ENCODE measurements around the gene TAS2R46.
A peak's percentile ranks its signal among the peaks of the same experiment; 100 is the strongest.
"Not testable (repeated sequence)": the region's sequence is repeated elsewhere in the genome, so short reads cannot be mapped to it uniquely, and the experiment has no call there.

The TAS2R46 gene, protein sequence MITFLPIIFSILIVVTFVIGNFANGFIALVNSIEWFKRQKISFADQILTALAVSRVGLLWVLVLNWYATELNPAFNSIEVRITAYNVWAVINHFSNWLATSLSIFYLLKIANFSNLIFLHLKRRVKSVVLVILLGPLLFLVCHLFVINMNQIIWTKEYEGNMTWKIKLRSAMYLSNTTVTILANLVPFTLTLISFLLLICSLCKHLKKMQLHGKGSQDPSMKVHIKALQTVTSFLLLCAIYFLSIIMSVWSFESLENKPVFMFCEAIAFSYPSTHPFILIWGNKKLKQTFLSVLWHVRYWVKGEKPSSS

DNA sequence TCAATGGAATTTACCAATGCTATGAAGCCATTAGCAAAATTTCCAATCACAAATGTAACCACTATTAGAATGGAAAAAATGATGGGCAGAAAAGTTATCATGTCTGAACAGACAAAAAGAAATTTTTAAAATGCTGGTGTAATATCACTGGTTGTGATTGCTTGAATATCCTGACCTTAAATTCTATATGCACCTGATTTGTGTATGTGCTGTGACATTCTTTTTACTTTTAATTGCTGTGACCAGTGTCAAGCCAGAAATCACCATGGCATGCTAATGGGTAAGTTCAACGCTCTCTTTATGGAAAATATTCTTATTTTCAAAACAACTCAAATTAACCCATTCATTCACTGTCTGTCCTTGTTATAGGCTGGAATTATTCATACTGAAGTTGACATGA is at the start of gene TAS2R46:
Gene TAS2R46, minus strand, starts transcription at position 101 of the 400 bp plus-strand sequence. Its CDS starts 0 bp downstream, at position 101.
- H3K4me3 ChIP-seq (ENCODE audit: low read depth, low read length); DNase-seq (ENCODE audit: low read depth): not testable (repeated sequence)

DNA sequence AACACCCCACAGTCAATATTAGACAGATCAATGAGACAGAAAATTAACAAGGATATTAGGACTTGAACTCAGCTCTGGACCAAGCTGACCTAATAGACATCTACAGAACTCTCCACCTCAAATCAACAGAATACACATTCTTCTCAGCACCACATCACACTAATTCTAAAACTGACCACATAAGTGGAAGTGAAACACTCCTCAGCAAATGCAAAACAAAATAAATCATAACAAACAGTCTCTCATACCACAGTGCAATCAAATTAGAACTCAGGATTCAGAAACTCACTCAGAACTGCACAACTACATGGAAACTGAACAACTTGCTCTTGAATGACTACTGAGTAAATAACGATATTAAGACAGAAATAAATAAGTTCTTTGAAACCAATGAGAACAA is 49.1 kb upstream of the TAS2R46 start:
- DNase-seq (ENCODE audit: low read depth) = peak; percentile 19
- not testable (repeated sequence) for H3K4me3 ChIP-seq (ENCODE audit: low read depth, low read length)

GRCh38 chr12:11108862-11109261 is 46.8 kb upstream of the TAS2R46 start:
- H3K4me3 ChIP-seq (ENCODE audit: low read depth, low read length) = no peak overlapping the region
- no peak for DNase-seq (ENCODE audit: low read depth)
- no peak for TF ChIP-seq CTCF (IDR thresholded peaks at IDR 0.05; ENCODE audit: low read depth, low read length, missing control alignments)

DNA sequence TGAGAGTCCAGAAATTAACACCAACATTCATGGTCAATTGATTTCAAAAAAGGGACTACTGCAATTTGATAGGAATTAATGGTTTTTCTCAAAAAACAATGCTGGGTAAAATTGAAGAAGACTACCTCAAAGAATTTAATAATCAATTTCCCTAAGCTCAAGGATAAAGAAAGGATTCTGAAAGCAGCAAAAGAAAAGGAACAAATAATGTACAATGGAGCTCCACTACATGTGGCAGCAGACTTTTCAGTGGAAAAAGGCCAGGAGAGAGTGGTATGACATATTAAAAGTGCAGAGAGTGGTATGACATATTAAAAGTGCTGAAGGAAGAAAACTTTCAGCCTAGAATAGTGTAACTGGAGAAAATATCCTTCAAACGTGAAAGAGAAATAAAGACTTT is 45.6 kb upstream of the TAS2R46 start:
- no peak overlapping the region for H3K4me3 ChIP-seq (ENCODE audit: low read depth, low read length)
- DNase-seq (ENCODE audit: low read depth) = no peak
- TF ChIP-seq CTCF (IDR thresholded peaks at IDR 0.05; ENCODE audit: low read depth, low read length, missing control alignments) = no peak

GRCh38 chr12:11106288-11106687 is 44.2 kb upstream of the TAS2R46 start:
- TF ChIP-seq CTCF (IDR thresholded peaks at IDR 0.05; ENCODE audit: low read depth, low read length, missing control alignments) = no peak
- H3K4me3 ChIP-seq (ENCODE audit: low read depth, low read length) = no peak overlapping the region
- DNase-seq (ENCODE audit: low read depth) = no peak

DNA sequence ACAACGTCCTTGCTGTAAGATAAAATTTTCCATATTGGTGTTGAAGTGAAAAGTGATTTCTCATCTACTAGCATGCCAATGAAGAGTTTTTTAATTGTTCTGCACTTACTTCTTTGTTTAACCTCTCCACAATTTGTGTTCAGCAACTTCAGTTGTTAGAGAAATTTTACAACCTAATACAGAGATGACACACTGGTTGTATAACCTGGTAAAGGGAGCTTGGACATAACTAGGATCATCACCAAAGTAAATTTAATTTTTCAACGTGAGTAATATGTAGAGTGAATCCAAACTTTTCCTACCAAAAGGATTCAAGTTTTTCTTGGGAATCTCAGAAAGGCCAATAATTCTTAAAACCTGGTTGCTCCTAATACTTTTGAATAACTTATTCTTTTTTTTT is 43.5 kb upstream of the TAS2R46 start:
- TF ChIP-seq CTCF (IDR thresholded peaks at IDR 0.05; ENCODE audit: low read depth, low read length, missing control alignments) = no peak
- no peak for DNase-seq (ENCODE audit: low read depth)
- H3K4me3 ChIP-seq (ENCODE audit: low read depth, low read length) = no peak overlapping the region

GRCh38 chr12:11094910-11095309 is 32.8 kb upstream of the TAS2R46 start:
- not testable (repeated sequence) for DNase-seq (ENCODE audit: low read depth)

DNA sequence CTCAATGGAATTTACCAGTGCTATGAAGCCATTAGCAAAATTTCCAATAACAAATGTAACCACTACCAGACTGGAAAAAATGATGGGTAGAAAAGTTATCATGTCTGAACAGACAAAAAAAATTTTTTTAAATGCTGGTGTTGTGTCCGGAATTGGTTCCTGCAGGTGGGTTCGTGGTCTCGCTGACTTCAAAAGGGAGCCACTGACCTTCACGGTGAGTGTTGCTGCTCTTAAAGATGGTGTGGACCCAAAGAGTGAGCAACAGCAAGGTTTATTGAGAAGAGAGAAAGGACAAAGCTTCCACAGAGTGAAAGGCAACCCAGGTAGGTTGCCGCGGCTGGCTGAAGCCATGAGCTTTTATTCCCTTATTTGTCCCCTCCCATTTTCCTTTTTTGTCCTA is 30.0 kb upstream of the TAS2R46 start, which contains the start of gene TAS2R43:
Gene TAS2R43, minus strand, starts transcription at position 186 of the 400 bp plus-strand sequence. Its CDS starts 84 bp downstream, at position 102.
- DNase-seq (ENCODE audit: low read depth) = no peak
- no peak within 1 kb of the TSS for H3K4me3 ChIP-seq (ENCODE audit: low read depth, low read length)
- TF ChIP-seq CTCF (IDR thresholded peaks at IDR 0.05; ENCODE audit: low read depth, low read length, missing control alignments) = no peak

More at GRCh38 chr12:11094910-11095309, 32.8 kb upstream of the TAS2R46 start:
- not testable (repeated sequence) for H3K4me3 ChIP-seq (ENCODE audit: low read depth, low read length)

Measured in GM12864 (cell line).